GM12891 (cell line): ENCODE data around the gene SRRM4.
"Not testable (repeated sequence)": the region's sequence is repeated elsewhere in the genome, so short reads cannot be mapped to it uniquely, and the experiment has no call there.

Source experiments
- DNase-seq: peaks from one replicate; pipeline ENCODE4 v3.0.0; 2011; ENCODE audit warnings: low spot score; ENCODE audit not compliant: insufficient read length
- FAIRE-seq: peaks from 2 replicates; lab custom pipeline; 2011; peaks lifted over from hg19 to GRCh38; lab: Jason Lieb, UNC
- PAX5 ChIP-seq: IDR thresholded peaks from 2 replicates; pipeline ENCODE4 v1.6.1; 2011; ENCODE audit warnings: low read length, moderate library complexity, mild to moderate bottlenecking; ENCODE audit not compliant: insufficient read depth, severe bottlenecking
- POLR2A ChIP-seq: IDR thresholded peaks from 2 replicates; pipeline ENCODE4 v1.6.1; 2011; ENCODE audit warnings: low read depth, low read length, control low read depth
- POLR2AphosphoS5 ChIP-seq: IDR thresholded peaks from 2 replicates; pipeline ENCODE4 v1.6.1; 2011; ENCODE audit warnings: low read depth, low read length, control low read depth
- POU2F2 ChIP-seq: IDR thresholded peaks from 2 replicates; pipeline ENCODE4 v1.6.1; 2011; ENCODE audit warnings: low read depth, mild to moderate bottlenecking, control low read depth, low read length, moderate library complexity
- SPI1 ChIP-seq: IDR thresholded peaks from 2 replicates; pipeline ENCODE4 v1.6.1; 2011; ENCODE audit warnings: low read depth, low read length, control low read depth
- TAF1 ChIP-seq: IDR thresholded peaks from 2 replicates; pipeline ENCODE4 v1.6.1; 2011; ENCODE audit warnings: low read depth, low read length, control low read depth

SRRM4 gene

DNA sequence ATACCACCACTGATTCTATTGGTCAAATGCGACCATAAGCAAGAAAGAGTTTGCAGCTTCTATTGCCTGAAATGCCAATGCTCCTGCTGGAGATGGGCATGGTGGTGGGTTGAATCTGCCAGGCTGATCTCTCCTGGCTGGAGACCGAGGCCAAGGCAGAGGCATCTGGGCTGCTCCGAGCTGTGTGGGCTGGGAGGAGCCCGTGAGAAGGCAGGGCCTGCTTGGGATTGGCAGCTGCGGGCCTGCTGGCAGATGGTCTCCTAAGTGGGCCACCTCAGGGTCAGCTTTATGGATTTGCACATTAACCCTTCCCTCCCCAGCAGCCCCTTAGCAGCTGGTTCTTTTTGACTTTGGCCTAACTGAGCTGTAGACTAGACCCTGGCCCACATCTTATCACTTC, 25.4 kb downstream of the SRRM4 start:
- no peak for TF ChIP-seq PAX5
- no peak for TF ChIP-seq POLR2A
- TF ChIP-seq POU2F2, result no peak
- no peak for TF ChIP-seq POLR2AphosphoS5
- TF ChIP-seq TAF1, result no peak
- TF ChIP-seq SPI1, result no peak
- DNase-seq, result no peak
- FAIRE-seq, result no peak

DNA sequence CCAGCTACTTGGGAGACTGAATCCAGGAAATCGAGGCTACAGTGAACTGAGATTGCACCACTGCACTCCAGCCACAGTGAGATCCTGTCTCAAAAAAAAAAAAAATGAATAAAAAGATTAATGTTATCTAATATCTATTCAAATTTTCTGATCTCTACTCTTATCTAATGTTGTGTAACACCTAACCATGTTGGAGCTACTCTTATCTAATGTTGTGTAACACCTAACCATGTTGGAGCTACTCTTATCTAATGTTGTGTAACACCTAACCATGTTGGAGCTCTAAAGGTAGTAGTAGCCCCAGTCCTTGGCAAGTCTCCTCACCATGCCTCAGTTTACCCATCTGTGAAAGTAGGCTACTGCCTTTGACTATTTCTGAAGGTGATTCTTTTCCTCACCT, 26.9 kb downstream of the SRRM4 start:
- not testable (repeated sequence) for FAIRE-seq, DNase-seq

DNA sequence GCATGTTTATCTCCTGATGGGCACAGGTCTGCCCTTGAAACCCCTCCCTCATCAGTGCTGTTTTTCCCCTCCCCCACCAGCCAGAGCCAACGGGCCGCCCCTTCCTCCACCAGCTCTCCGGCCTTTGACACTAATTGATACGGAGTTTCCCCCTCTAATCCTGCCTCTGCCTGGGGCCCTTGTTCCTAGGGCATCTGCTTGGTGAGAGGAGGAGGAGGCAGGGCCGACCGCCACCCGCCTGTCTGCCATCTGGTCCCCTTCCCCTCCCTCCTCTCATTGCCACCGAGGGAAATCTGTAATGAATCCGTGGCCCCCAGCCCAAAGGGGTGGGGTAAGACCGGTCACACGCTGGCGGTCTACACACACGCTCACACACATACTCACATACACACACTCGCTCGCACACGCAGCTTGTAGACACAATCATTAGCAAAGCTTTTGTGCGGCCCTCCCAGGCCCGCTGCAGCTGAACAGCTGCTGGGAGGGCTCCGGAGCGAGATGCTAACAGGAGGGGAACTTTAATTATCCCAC, 27.4 kb downstream of the SRRM4 start:
- DNase-seq, result no peak
- FAIRE-seq, result no peak
- TF ChIP-seq TAF1, result no peak
- no peak for TF ChIP-seq POU2F2
- TF ChIP-seq PAX5, result no peak
- TF ChIP-seq POLR2AphosphoS5, result no peak
- TF ChIP-seq POLR2A, result no peak
- no peak for TF ChIP-seq SPI1

DNA sequence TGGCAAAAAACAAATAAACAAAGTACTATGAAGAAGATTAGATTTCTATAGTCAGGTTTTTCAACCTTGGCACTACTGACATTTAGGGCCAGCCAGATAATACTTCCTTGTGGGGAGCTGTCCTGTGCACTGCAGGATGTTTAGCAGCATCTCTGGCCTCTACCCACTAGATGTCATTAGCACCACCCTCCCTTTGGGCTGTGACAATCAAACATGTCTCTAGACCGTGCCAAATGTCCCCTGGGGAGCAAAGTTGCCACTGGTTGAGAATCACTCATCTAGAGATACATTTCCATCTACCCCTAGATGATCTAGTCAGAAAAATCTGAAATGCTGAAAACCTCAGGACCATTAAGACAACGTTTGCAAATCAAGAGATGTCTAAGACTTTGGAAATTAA, 29.9 kb downstream of the SRRM4 start:
- FAIRE-seq (no peak), DNase-seq (no peak)
- TF ChIP-seq PAX5, result no peak

DNA sequence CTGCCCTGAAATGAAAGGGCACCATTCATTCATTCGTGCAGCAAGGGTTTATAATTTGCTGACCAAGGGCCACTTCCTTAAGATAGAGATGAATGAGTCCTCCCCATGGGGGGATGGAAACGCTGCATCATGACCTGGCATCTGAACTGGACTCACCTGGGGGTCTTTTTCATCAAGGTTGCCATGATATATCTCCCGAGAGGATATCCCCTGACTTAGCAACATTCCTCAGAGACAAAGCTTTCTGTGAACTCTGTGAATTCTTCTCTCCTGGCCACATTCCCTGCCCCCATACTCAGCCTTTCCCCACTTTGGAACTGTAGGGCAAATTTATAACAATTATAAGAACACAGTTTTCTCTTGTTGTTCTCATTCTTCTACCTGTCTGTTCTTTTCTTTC, 30.8 kb downstream of the SRRM4 start:
- FAIRE-seq (no peak), DNase-seq (no peak)
- TF ChIP-seq POU2F2 (no peak), TAF1 (no peak), SPI1 (no peak), POLR2AphosphoS5 (no peak), PAX5 (no peak), POLR2A (no peak)

DNA sequence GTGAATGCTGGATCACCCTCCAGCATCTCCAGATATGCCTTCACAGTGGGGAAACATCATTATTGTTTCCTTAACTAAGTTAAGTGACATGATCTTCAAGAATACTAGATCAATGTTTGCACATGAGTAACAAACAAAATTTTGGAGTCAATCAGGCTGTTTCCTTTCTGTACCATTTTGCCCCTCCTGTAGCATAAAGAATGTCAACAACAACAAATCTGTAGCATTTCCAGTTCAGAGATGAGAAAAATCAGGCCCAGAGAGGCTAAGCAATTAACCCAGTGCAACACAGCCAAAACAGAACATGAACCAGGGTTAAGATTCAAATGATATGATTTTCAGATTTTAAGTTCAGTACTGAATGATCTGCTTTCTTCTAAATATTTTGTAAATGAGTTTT, 31.7 kb downstream of the SRRM4 start:
- FAIRE-seq, result no peak
- TF ChIP-seq PAX5 (no peak), TAF1 (no peak), POU2F2 (no peak), SPI1 (no peak), POLR2AphosphoS5 (no peak), POLR2A (no peak)

DNA sequence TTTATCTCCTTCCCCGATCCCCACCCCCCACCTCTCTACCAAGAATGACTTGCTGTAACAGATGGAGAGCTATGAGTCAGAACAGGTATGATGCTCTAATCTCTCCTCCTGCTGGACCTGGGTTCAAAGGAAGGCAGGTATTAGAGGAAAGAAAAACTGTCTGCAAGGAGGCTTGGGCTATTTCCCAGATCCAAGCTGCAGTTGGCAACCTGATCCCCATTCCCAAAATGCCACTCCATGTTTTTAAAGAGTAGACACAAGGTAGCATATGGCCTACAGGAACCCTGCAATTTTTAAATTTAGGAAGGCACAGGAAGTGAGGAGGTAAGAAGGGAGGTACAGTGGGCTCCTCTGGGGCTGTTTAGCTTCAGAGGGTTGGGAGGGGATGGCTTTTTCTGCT, 33.0 kb downstream of the SRRM4 start:
- no peak for DNase-seq
- no peak for FAIRE-seq
- TF ChIP-seq POLR2A, result no peak
- no peak for TF ChIP-seq TAF1
- TF ChIP-seq SPI1, result no peak
- no peak for TF ChIP-seq POU2F2
- no peak for TF ChIP-seq PAX5
- no peak for TF ChIP-seq POLR2AphosphoS5

More for the DNA sequence above, 31.7 kb downstream of the SRRM4 start:
- DNase-seq, result no peak

DNA sequence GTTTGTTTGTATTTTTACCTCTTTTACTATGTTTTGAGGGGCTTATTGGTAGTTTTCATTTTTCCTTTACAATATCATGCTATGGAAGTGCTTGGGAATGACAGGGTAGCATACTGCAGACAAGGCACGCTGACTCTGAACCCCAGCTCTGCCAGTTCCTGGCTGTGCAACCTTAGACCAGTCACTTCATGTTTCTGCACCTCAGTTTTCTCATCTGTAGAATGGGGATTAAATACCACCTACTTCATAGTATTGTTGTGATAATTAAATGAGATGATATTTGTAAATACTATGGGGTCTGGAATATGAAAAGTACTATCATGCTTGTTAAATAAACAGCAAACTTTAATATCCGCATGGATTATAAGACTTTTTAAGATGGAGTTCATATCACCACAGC, 35.4 kb downstream of the SRRM4 start:
- DNase-seq (no peak), FAIRE-seq (no peak)
- TF ChIP-seq POU2F2 (no peak), SPI1 (no peak), TAF1 (no peak), POLR2AphosphoS5 (no peak), PAX5 (no peak), POLR2A (no peak)

DNA sequence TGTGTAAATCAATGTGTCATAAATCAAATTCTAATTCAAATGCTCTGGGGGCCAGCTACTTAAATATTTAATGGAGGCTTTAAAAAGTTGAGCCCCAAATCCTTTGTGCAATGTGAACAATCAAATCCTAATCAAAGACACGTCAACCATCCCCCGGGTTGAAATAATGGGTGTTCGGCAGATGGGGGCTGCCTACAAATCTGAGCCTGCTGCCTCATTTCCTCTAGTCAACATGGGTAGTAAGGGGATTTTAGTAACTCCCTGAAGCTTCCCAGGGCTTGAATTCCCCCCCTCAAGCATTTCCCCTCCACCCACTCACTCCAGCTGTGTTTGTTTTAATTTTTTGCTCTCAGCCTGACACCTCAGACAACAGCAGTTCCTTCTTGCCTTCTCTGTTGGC, 37.8 kb downstream of the SRRM4 start:
- no peak for FAIRE-seq
- TF ChIP-seq POLR2AphosphoS5 (no peak), TAF1 (no peak), POU2F2 (no peak), POLR2A (no peak), PAX5 (no peak), SPI1 (no peak)
- no peak for DNase-seq

DNA sequence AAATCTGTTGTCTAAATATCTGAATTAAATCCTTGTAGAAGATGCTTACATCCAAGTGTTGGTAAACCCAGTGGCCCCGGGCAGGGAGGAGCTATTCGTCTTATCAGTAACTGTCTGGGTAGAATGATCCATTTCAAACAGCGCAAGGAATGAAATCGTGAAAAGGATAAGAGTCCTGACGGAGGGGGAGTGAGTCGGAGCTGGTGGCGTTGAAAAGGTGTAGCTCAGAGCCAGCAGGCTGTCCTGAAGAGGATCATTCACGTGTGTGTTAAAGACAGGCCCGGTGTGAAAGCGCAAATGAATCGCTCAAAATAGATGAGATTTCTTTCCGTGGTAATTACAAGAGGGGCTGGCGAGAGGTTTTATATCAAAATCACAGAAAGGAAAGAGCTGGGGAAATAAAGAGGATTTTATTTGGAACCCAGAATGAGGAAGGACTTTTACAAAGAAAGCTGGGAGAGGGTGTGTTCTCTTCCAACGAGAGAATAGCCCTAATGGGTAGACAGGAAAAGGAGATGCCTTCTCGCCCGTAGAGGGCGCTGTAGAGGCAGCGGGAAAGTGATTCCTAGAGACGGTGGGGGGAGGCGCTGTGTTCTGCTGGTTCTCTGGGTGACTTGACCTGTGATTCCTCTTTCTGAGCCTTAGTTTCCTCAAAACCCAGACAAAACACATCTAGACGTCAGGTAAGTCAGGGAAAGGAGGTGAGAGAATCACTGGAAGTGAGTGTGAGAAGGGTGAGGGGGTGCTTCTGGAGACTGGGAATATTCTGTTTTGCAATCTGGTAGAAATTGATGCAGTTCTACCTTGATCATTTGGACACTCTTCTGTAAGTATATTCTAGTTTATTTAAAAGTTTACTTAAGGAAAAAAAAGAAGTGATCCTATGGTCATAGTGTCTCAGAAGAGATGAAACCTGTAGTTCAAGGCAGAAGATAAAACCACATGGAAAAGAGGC, 39.3 kb downstream of the SRRM4 start:
- FAIRE-seq (no peak), DNase-seq (no peak)
- TF ChIP-seq TAF1 (no peak), SPI1 (no peak), PAX5 (no peak), POLR2A (no peak), POU2F2 (no peak), POLR2AphosphoS5 (no peak)

DNA sequence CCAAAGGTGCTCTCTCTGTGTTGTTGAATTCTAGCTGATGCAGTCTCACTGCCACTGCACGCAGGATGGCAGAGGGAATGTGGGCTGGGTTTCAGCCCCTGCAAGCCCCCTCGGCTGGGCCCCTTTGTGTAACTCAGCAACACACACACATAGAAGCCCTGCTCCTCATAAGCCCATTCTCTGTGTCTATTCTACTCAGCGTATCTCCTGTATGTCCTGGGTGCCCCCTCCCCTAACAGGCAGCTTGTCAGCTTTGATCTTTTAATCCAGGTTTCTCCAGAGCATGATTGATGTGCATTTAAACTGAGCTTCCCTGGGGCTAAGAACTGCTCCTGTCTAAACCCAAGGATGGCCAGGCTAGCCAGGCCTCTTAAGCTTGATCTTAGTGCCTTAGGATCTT, 43.0 kb downstream of the SRRM4 start:
- DNase-seq, result no peak
- TF ChIP-seq PAX5 (no peak), TAF1 (no peak), POU2F2 (no peak), SPI1 (no peak), POLR2A (no peak), POLR2AphosphoS5 (no peak)
- no peak for FAIRE-seq

DNA sequence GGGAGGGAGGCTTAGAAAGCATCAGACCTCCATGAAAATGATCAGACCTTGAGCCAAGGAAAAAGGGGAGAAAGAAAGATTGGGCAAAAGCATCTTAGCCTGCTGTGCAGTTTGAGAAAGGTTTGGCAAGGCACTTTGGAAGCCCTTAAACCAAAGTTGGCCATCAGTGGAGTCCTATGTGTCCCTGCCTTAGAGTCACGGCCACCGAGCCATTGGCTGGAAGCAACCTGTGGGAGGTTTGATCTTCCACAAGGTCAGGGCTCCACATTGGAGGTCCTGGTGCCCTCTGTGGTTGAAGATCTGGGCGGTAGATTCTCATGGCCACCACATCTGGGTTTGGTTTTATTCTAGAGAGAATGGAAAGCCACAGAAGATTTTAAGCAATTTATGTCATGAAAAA, 44.4 kb downstream of the SRRM4 start:
- DNase-seq (no peak), FAIRE-seq (no peak)
- TF ChIP-seq TAF1, result no peak
- no peak for TF ChIP-seq POU2F2
- no peak for TF ChIP-seq PAX5
- TF ChIP-seq POLR2A, result no peak
- no peak for TF ChIP-seq POLR2AphosphoS5
- no peak for TF ChIP-seq SPI1

DNA sequence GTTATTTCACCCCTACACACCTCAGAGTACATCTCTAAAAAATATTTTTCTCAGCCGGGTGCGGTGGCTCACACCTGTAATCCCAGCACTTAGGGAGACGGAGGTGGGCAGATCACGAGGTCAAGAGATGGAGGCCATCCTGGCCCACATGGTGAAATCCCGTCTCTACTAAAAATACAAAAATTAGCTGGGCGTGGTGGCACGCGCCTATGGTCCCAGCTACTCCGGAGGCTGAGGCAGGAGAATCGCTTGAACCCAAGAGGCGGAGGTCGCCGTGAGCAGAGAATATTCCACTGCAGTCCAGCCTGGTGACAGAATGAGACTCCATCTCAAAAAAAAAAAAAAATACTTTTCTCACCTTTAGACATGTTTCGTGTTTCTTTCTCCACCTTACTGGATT, 52.0 kb downstream of the SRRM4 start:
- DNase-seq, FAIRE-seq: not testable (repeated sequence)
